ENCODE results near the gene SLC6A16. TPM values are rescaled to one million over a fixed set of nuclear protein-coding genes. Genes with fewer than 3 reads are reported as not detected.
A peak's percentile ranks its signal among the peaks of the same experiment; 100 is the strongest.
"Not testable (repeated sequence)": the region's sequence is repeated elsewhere in the genome, so short reads cannot be mapped to it uniquely, and the experiment has no call there.

Gene SLC6A16
- total RNA-seq (ENCODE audit: low replicate concordance) = 0.31 and 3.5 TPM in 2 replicates
- long read RNA-seq = 0 reads

- H3K4me3 Mint-ChIP-seq = no peak within 1 kb of the TSS
- H3K36me3 Mint-ChIP-seq = peaks cover 19% of the 10 kb centered on the region
- H3K27me3 Mint-ChIP-seq = no peaks in the 10 kb centered on the region
- no peak within 1 kb of the TSS for H3K27ac Mint-ChIP-seq
- TF ChIP-seq CTCF (conservative IDR thresholded peaks at IDR 0.05) = no peak
- H3K4me1 Mint-ChIP-seq (ENCODE audit: unreplicated experiment) = peaks cover 7% of the 10 kb centered on the region
- H3K9me3 Mint-ChIP-seq = peaks cover 9% of the 10 kb centered on the region
- peak; percentile 52 for DNase-seq (ENCODE audit: extremely low spot score, unreplicated experiment)
Observed at GRCh38 chr19:49324801-49325576, at the start of gene SLC6A16. Gene SLC6A16 (minus strand): TSS chr19:49325191. CDS start chr19:49311347, 13,844 bp downstream.

DNA sequence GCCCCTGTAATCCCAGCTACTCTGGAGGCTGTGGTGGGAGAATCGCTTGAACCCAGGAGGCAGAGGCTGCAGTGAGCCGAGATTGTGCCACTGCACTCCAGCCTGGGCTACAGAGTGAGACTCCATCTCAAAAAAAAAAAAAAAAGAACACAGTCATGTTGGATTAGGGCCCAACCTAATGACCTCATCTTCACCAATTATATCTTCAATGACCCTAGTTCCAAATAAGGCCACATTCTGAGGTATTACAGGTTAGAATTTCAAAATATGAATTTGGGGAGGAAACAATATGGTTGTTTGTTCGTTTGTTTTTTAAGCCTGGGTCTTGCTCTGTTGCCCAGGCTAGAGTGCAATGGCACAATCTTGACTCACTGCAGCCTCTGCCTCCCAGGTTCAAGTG lies 48.2 kb upstream of the SLC6A16 start:
- not testable (repeated sequence) for H3K4me1 Mint-ChIP-seq (ENCODE audit: unreplicated experiment); H3K36me3 Mint-ChIP-seq; DNase-seq (ENCODE audit: extremely low spot score, unreplicated experiment); H3K27me3 Mint-ChIP-seq; H3K4me3 Mint-ChIP-seq; H3K27ac Mint-ChIP-seq; H3K9me3 Mint-ChIP-seq

GRCh38 chr19:49371184-49371583 lies 46.2 kb upstream of the SLC6A16 start:
- no peak for DNase-seq (ENCODE audit: extremely low spot score, unreplicated experiment)
- H3K27ac Mint-ChIP-seq = no peak overlapping the region
- H3K27me3 Mint-ChIP-seq = peaks cover 6% of the 10 kb centered on the region
- H3K4me1 Mint-ChIP-seq (ENCODE audit: unreplicated experiment) = no peaks in the 10 kb centered on the region
- peaks cover 4% of the 10 kb centered on the region for H3K9me3 Mint-ChIP-seq
- H3K36me3 Mint-ChIP-seq = no peaks in the 10 kb centered on the region
- no peak for TF ChIP-seq CTCF (conservative IDR thresholded peaks at IDR 0.05)
- H3K4me3 Mint-ChIP-seq = no peak overlapping the region

DNA sequence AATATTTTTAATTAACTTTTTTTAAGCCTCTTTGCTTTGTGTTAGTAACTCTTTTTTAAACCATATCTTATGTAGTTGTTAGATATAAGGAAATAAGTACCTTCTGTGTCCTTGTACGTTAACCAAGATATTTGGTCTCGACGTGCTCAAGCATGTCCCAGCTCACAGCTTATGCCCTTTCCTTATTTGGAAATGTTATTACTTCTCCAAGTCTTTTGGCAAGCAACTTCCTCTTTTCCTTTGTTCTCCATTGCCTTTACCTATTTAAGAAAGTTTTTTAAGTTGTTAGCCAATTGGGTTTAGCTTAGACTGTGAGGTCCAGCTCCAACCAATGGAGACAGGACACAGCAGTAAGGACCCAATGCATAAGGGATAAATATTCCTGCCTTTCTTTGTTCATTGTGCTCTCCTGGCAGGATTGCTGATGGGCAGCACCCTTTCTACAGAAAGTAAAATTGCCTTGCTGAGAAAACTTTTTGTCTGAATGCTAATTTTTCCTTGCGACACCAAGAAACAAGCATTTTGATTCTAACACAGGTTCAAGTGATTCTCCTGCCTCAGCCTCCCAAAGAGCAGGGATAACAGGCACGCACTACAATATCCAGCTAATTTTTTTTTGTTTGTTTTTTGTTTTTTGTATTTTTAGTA lies 43.8 kb upstream of the SLC6A16 start:
- no peak overlapping the region for H3K27ac Mint-ChIP-seq
- no peaks in the 10 kb centered on the region for H3K4me1 Mint-ChIP-seq (ENCODE audit: unreplicated experiment)
- no peak overlapping the region for H3K4me3 Mint-ChIP-seq
- DNase-seq (ENCODE audit: extremely low spot score, unreplicated experiment) = no peak
- peaks cover 4% of the 10 kb centered on the region for H3K9me3 Mint-ChIP-seq
- no peak for TF ChIP-seq CTCF (conservative IDR thresholded peaks at IDR 0.05)
- H3K36me3 Mint-ChIP-seq = no peaks in the 10 kb centered on the region
- no peaks in the 10 kb centered on the region for H3K27me3 Mint-ChIP-seq

DNA sequence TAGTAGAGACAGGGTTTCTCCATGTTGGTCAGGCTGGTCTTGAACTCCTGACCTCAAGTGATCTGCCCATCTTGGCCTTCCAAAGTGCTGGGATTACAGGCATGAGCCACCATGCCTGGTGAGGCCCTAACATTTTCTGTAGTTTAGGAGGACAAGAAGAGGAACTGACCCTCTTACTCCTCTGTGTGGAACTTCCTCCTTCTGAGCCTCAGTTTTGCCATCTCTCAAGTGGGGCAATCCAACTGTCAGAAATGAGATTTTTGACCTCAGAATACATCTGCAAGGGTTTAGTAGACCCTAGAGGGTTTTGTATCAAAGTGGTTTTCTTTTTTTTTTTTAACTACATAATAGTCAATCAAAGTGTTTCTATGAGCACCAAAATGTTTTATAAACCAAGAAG lies 41.1 kb upstream of the SLC6A16 start:
- no peaks in the 10 kb centered on the region for H3K36me3 Mint-ChIP-seq
- no peak for TF ChIP-seq CTCF (conservative IDR thresholded peaks at IDR 0.05)

GRCh38 chr19:49364083-49364737 lies 39.2 kb upstream of the SLC6A16 start:
- no peak overlapping the region for H3K4me3 Mint-ChIP-seq
- DNase-seq (ENCODE audit: extremely low spot score, unreplicated experiment) = no peak
- no peaks in the 10 kb centered on the region for H3K27me3 Mint-ChIP-seq
- H3K27ac Mint-ChIP-seq = no peak overlapping the region
- H3K9me3 Mint-ChIP-seq = no peaks in the 10 kb centered on the region
- peaks cover 2% of the 10 kb centered on the region for H3K36me3 Mint-ChIP-seq
- no peak for TF ChIP-seq CTCF (conservative IDR thresholded peaks at IDR 0.05)
- H3K4me1 Mint-ChIP-seq (ENCODE audit: unreplicated experiment) = peaks cover 5% of the 10 kb centered on the region

More for the DNA sequence above, 41.1 kb upstream of the SLC6A16 start:
- DNase-seq (ENCODE audit: extremely low spot score, unreplicated experiment) = no peak
- no peak overlapping the region for H3K27ac Mint-ChIP-seq
- no peak overlapping the region for H3K4me3 Mint-ChIP-seq
- no peaks in the 10 kb centered on the region for H3K4me1 Mint-ChIP-seq (ENCODE audit: unreplicated experiment)
- no peaks in the 10 kb centered on the region for H3K27me3 Mint-ChIP-seq
- peaks cover 4% of the 10 kb centered on the region for H3K9me3 Mint-ChIP-seq

All from type B pancreatic cell (in vitro differentiated cells).